Neutrophil (primary cell): ENCODE data around the gene LIMS2.

Experiments
- H3K27ac ChIP-seq: fragments of 200-600 bp; sonication (generic); 2 replicates; pipeline ENCODE4 v1.5.1; 2016; ENCODE audit warnings: mild to moderate bottlenecking, moderate library complexity
- H3K27me3 ChIP-seq: fragments of 200-600 bp; sonication (generic); 2 replicates; pipeline ENCODE4 v1.6.0; 2016; ENCODE audit warnings: mild to moderate bottlenecking
- H3K36me3 ChIP-seq: fragments of 200-600 bp; sonication (generic); 2 replicates; pipeline ENCODE4 v1.5.1; 2017
- H3K4me1 ChIP-seq, 2 experiments: fragments of 200-600 bp in 1 of 2; sonication (generic) in 1 of 2; 1 replicate in 1 of 2; 2 replicates in 1 of 2; pipeline versions ENCODE4 v1.5.1 to v1.6.1; 2013 to 2016; ENCODE audit warnings: low read depth in 1 of 2, low read length in 1 of 2, mild to moderate bottlenecking in 1 of 2, moderate library complexity in 1 of 2; ENCODE audit not compliant: control insufficient read depth in 1 of 2, insufficient read depth in 1 of 2
- H3K4me3 ChIP-seq, 2 experiments: fragments of 200-600 bp in 1 of 2; sonication (generic) in 1 of 2; 1 replicate in 1 of 2; 2 replicates in 1 of 2; pipeline ENCODE4 v1.5.1; 2013 to 2016; ENCODE audit warnings: low read depth in 1 of 2, low read length in 1 of 2, mild to moderate bottlenecking in 1 of 2, moderate library complexity in 1 of 2
- H3K9me3 ChIP-seq: fragments of 200-600 bp; sonication (generic); 2 replicates; pipeline ENCODE4 v1.5.1; 2016
- CTCF ChIP-seq: fragments of 200-600 bp; sonication (generic); IDR thresholded peaks from 2 replicates; pipeline ENCODE4 v1.5.1; 2016; ENCODE audit warnings: antibody characterized with exemption

The LIMS2 gene

GRCh38 chr2:127718271-127718670, 42.9 kb upstream of the LIMS2 start:
- TF ChIP-seq CTCF = no peak
- H3K27ac ChIP-seq = no peak overlapping the region
- H3K36me3 ChIP-seq = peaks cover 82% of the 10 kb centered on the region
- H3K4me1 ChIP-seq = no peaks in the 10 kb centered on the region
- no peaks in the 10 kb centered on the region for H3K9me3 ChIP-seq
- no peak overlapping the region for H3K4me3 ChIP-seq
- H3K27me3 ChIP-seq = no peaks in the 10 kb centered on the region

DNA sequence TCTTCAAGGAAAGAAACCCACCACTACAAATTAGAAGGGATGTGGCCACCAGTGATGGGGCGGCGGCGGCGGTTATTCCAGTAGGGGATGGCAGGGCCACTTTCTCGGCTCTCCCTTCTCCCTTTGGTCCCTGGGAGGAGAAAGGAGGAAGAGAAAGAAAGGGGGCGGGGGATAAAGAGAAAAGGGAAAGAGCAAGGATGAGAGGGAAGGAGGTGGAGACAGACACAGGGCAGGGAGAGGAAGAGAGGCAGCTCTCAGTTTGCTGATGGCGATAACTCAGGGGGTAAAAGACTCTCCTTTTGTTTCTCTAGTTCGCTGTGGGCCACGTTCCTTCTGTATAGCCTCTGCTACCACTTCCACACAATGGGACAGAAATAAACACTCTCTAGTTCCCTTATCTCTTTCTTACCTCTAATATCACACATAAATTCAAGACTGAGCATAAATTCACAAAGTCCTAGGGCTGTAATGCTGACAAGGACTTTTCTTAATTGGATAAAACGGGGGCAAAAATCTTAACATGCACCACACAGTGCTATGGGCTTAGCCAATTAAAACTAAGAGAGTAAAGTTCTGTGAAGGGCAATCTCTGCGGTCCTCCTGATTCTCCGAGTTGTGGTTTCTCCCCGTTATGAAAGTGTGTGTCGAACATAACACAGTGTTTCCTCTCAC, 40.6 kb upstream of the LIMS2 start:
- TF ChIP-seq CTCF = no peak
- H3K9me3 ChIP-seq = no peaks in the 10 kb centered on the region
- no peaks in the 10 kb centered on the region for H3K4me1 ChIP-seq
- no peak overlapping the region for H3K27ac ChIP-seq
- no peaks in the 10 kb centered on the region for H3K27me3 ChIP-seq
- H3K4me3 ChIP-seq = no peak overlapping the region
- H3K36me3 ChIP-seq = peaks cover 59% of the 10 kb centered on the region

- H3K36me3 ChIP-seq = peaks cover 56% of the 10 kb centered on the region
- no peak for TF ChIP-seq CTCF
Measured at GRCh38 chr2:127713562-127713961, 38.2 kb upstream of the LIMS2 start.

GRCh38 chr2:127712999-127713398, 37.7 kb upstream of the LIMS2 start:
- TF ChIP-seq CTCF = no peak
- no peaks in the 10 kb centered on the region for H3K9me3 ChIP-seq
- H3K27ac ChIP-seq = no peak overlapping the region
- H3K36me3 ChIP-seq = peaks cover 56% of the 10 kb centered on the region
- no peaks in the 10 kb centered on the region for H3K4me1 ChIP-seq
- H3K27me3 ChIP-seq = no peaks in the 10 kb centered on the region
- no peak overlapping the region for H3K4me3 ChIP-seq

More at GRCh38 chr2:127713562-127713961, 38.2 kb upstream of the LIMS2 start:
- no peak overlapping the region for H3K4me3 ChIP-seq
- H3K27ac ChIP-seq = no peak overlapping the region
- no peaks in the 10 kb centered on the region for H3K27me3 ChIP-seq
- no peaks in the 10 kb centered on the region for H3K4me1 ChIP-seq
- no peaks in the 10 kb centered on the region for H3K9me3 ChIP-seq

GRCh38 chr2:127709336-127709735, 34.0 kb upstream of the LIMS2 start:
- no peak for TF ChIP-seq CTCF
- no peak overlapping the region for H3K27ac ChIP-seq
- H3K4me1 ChIP-seq = peaks cover 4 to 5% of the 10 kb centered on the region in 2 experiments
- H3K36me3 ChIP-seq = peaks cover 60% of the 10 kb centered on the region
- no peak overlapping the region for H3K4me3 ChIP-seq
- H3K27me3 ChIP-seq = no peaks in the 10 kb centered on the region
- H3K9me3 ChIP-seq = no peaks in the 10 kb centered on the region
